Trophoblast cell (in vitro differentiated cells and primary cell): ENCODE measurements around the gene SORCS3.

Source experiments
- DNase-seq, 2 donors: peaks; one replicate each; pipeline ENCODE4 v3.0.0-alpha.2; 2016
- H2AFZ ChIP-seq: 2 replicates; pipeline ENCODE4 v1.6.1; 2013; ENCODE audit warnings: low read length, moderate library complexity, mild to moderate bottlenecking; ENCODE audit not compliant: insufficient read depth, poor library complexity
- H2AK5ac ChIP-seq: 2 replicates; pipeline ENCODE4 v1.6.1; 2013; ENCODE audit warnings: mild to moderate bottlenecking, low read length
- H2BK120ac ChIP-seq: 2 replicates; pipeline ENCODE4 v1.6.1; 2013; ENCODE audit warnings: low read length, mild to moderate bottlenecking, moderate library complexity; ENCODE audit not compliant: insufficient read depth, poor library complexity
- H2BK12ac ChIP-seq: 2 replicates; pipeline ENCODE4 v1.6.1; 2013; ENCODE audit warnings: mild to moderate bottlenecking, low read length, moderate library complexity
- H2BK5ac ChIP-seq: 2 replicates; pipeline ENCODE4 v1.6.1; 2013; ENCODE audit warnings: low read length, low read depth, moderate library complexity, mild to moderate bottlenecking; ENCODE audit not compliant: poor library complexity
- H3K14ac ChIP-seq: 2 replicates; pipeline ENCODE4 v1.6.1; 2013; ENCODE audit warnings: mild to moderate bottlenecking, low read length
- H3K18ac ChIP-seq: 2 replicates; pipeline ENCODE4 v1.6.1; 2013; ENCODE audit warnings: mild to moderate bottlenecking, low read length
- H3K23ac ChIP-seq: 2 replicates; pipeline ENCODE4 v1.6.1; 2013; ENCODE audit warnings: low read length
- H3K27ac ChIP-seq: 2 replicates; pipeline ENCODE4 v1.5.1; 2013; ENCODE audit warnings: low read depth, mild to moderate bottlenecking, inconsistent platforms, low read length, moderate library complexity
- H3K27me3 ChIP-seq: 2 replicates; pipeline ENCODE4 v1.6.1; 2013; ENCODE audit warnings: inconsistent platforms, mild to moderate bottlenecking, low read length, moderate library complexity; ENCODE audit not compliant: insufficient read depth
- H3K36me3 ChIP-seq, 2 experiments: 1 replicate in 1 of 2; 2 replicates in 1 of 2; pipeline ENCODE4 v1.6.1; 2013; ENCODE audit warnings: low read length in 2 of 2, mild to moderate bottlenecking in 2 of 2, moderate library complexity in 1 of 2; ENCODE audit not compliant: insufficient read depth in 2 of 2, control insufficient read depth in 1 of 2
- H3K4ac ChIP-seq: 2 replicates; pipeline ENCODE4 v1.6.1; 2013; ENCODE audit warnings: low read depth, mild to moderate bottlenecking, low read length, moderate library complexity
- H3K4me1 ChIP-seq, 2 experiments: 1 replicate in 1 of 2; 2 replicates in 1 of 2; pipeline ENCODE4 v1.6.1; 2013; ENCODE audit warnings: low read length in 2 of 2, mild to moderate bottlenecking in 2 of 2, moderate library complexity in 1 of 2; ENCODE audit not compliant: insufficient read depth in 2 of 2, control insufficient read depth in 1 of 2
- H3K4me2 ChIP-seq: 2 replicates; pipeline ENCODE4 v1.6.1; 2013; ENCODE audit warnings: inconsistent platforms, mild to moderate bottlenecking, low read length, moderate library complexity
- H3K4me3 ChIP-seq: 2 replicates; pipeline ENCODE4 v1.5.1; 2013; ENCODE audit warnings: mild to moderate bottlenecking, low read depth, low read length, inconsistent platforms
- H3K79me1 ChIP-seq: one replicate; pipeline ENCODE4 v1.6.1; 2013; ENCODE audit warnings: low read length
- H3K79me2 ChIP-seq: 2 replicates; pipeline ENCODE4 v1.6.1; 2013; ENCODE audit warnings: low read length, mild to moderate bottlenecking; ENCODE audit not compliant: control insufficient read depth, insufficient read depth, poor library complexity
- H3K9ac ChIP-seq: 2 replicates; pipeline ENCODE4 v1.6.1; 2013; ENCODE audit warnings: mild to moderate bottlenecking, low read length
- H3K9me3 ChIP-seq: 2 replicates; pipeline ENCODE4 v1.6.1; 2013; ENCODE audit warnings: low read depth, mild to moderate bottlenecking, control low read depth, inconsistent platforms, low read length; ENCODE audit not compliant: insufficient read depth
- H4K12ac ChIP-seq: 2 replicates; pipeline ENCODE4 v1.6.1; 2013; ENCODE audit warnings: low read depth, mild to moderate bottlenecking, low read length, moderate library complexity
- H4K8ac ChIP-seq: 2 replicates; pipeline ENCODE4 v1.6.1; 2013; ENCODE audit warnings: low read depth, mild to moderate bottlenecking, low read length, moderate library complexity
- H4K91ac ChIP-seq: one replicate; pipeline ENCODE4 v1.6.1; 2013; ENCODE audit warnings: low read depth, mild to moderate bottlenecking, low read length, moderate library complexity
- WGBS: extraction: QIAGEN DNeasy Blood & Tissue Kit; methylation state at CpG from one replicate; pipeline ENCODE4 v1.1.7; 2013; ENCODE audit warnings: missing lambda C conversion rate; ENCODE audit not compliant: insufficient read length, insufficient coverage; ENCODE audit errors: extremely low coverage; 5-methylcytosine and 5-hydroxymethylcytosine counted together

The SORCS3 gene

GRCh38 chr10:104899779-104900178 lies 258.7 kb downstream of the SORCS3 start:
- no peaks in the 10 kb centered on the region for H3K27me3 ChIP-seq
- H2BK12ac ChIP-seq, result no peak overlapping the region
- no peaks in the 10 kb centered on the region for H3K4me1 ChIP-seq
- no peak overlapping the region for H3K14ac ChIP-seq
- no peak for DNase-seq
- no peaks in the 10 kb centered on the region for H3K79me2 ChIP-seq
- no peak overlapping the region for H2AFZ ChIP-seq
- no peak overlapping the region for H3K4me2 ChIP-seq
- H3K9me3 ChIP-seq, result no peaks in the 10 kb centered on the region
- H3K4me3 ChIP-seq, result no peak overlapping the region
- no peak overlapping the region for H3K18ac ChIP-seq
- no peak overlapping the region for H3K9ac ChIP-seq
- H3K27ac ChIP-seq, result no peak overlapping the region
- no peak overlapping the region for H2BK120ac ChIP-seq
- no peak overlapping the region for H2AK5ac ChIP-seq
- no peak overlapping the region for H3K4ac ChIP-seq
- no peak overlapping the region for H2BK5ac ChIP-seq
- H3K79me1 ChIP-seq, result no peaks in the 10 kb centered on the region
- H4K8ac ChIP-seq, result no peak overlapping the region
- H3K23ac ChIP-seq, result no peak overlapping the region
- no peak overlapping the region for H4K12ac ChIP-seq
- no peaks in the 10 kb centered on the region for H3K36me3 ChIP-seq
- H4K91ac ChIP-seq, result no peak overlapping the region

GRCh38 chr10:104903433-104903832 lies 262.3 kb downstream of the SORCS3 start:
- no CpG with 5 or more reads among the region's 3 CpGs for WGBS
- no peak overlapping the region for H4K91ac ChIP-seq
- H2AFZ ChIP-seq, result no peak overlapping the region
- H2BK12ac ChIP-seq, result no peak overlapping the region
- no peaks in the 10 kb centered on the region for H3K36me3 ChIP-seq
- H4K12ac ChIP-seq, result no peak overlapping the region
- H3K79me2 ChIP-seq, result no peaks in the 10 kb centered on the region
- DNase-seq, result no peak
- no peak overlapping the region for H2AK5ac ChIP-seq
- H3K4me2 ChIP-seq, result no peak overlapping the region
- H4K8ac ChIP-seq, result no peak overlapping the region
- H3K9ac ChIP-seq, result no peak overlapping the region
- H3K4me3 ChIP-seq, result no peak overlapping the region
- no peak overlapping the region for H3K14ac ChIP-seq
- H3K27me3 ChIP-seq, result no peaks in the 10 kb centered on the region
- H3K4me1 ChIP-seq, result no peaks in the 10 kb centered on the region
- no peaks in the 10 kb centered on the region for H3K79me1 ChIP-seq
- H2BK5ac ChIP-seq, result no peak overlapping the region
- no peak overlapping the region for H2BK120ac ChIP-seq
- H3K27ac ChIP-seq, result no peak overlapping the region
- no peak overlapping the region for H3K4ac ChIP-seq
- no peak overlapping the region for H3K18ac ChIP-seq
- no peaks in the 10 kb centered on the region for H3K9me3 ChIP-seq
- H3K23ac ChIP-seq, result no peak overlapping the region

GRCh38 chr10:104904753-104905323 lies 263.7 kb downstream of the SORCS3 start:
- Histone ChIP-seq H3K4me2 (no peak overlapping the region), H3K79me1 (no peaks in the 10 kb centered on the region)
- no CpG with 5 or more reads among the region's 5 CpGs for WGBS

GRCh38 chr10:104906112-104906511 lies 265.0 kb downstream of the SORCS3 start:
- WGBS, result no CpG with 5 or more reads among the region's 3 CpGs

More at GRCh38 chr10:104904753-104905323, 263.7 kb downstream of the SORCS3 start:
- no peak overlapping the region for H3K18ac ChIP-seq
- no peak overlapping the region for H3K14ac ChIP-seq
- H3K27ac ChIP-seq, result no peak overlapping the region
- no peak overlapping the region for H3K4me3 ChIP-seq
- no peak overlapping the region for H2BK12ac ChIP-seq
- H2BK5ac ChIP-seq, result no peak overlapping the region
- H4K8ac ChIP-seq, result no peak overlapping the region
- H3K9me3 ChIP-seq, result no peaks in the 10 kb centered on the region
- H3K27me3 ChIP-seq, result no peaks in the 10 kb centered on the region
- no peaks in the 10 kb centered on the region for H3K36me3 ChIP-seq
- no peaks in the 10 kb centered on the region for H3K4me1 ChIP-seq
- no peak overlapping the region for H4K12ac ChIP-seq
- no peak overlapping the region for H3K4ac ChIP-seq
- no peak overlapping the region for H3K9ac ChIP-seq
- H2BK120ac ChIP-seq, result no peak overlapping the region
- H3K79me2 ChIP-seq, result no peaks in the 10 kb centered on the region
- H4K91ac ChIP-seq, result no peak overlapping the region
- H2AFZ ChIP-seq, result no peak overlapping the region
- no peak for DNase-seq
- H3K23ac ChIP-seq, result no peak overlapping the region
- no peak overlapping the region for H2AK5ac ChIP-seq

More at GRCh38 chr10:104906112-104906511, 265.0 kb downstream of the SORCS3 start:
- Histone ChIP-seq H2BK12ac (no peak overlapping the region), H3K36me3 (no peaks in the 10 kb centered on the region), H3K9me3 (no peaks in the 10 kb centered on the region), H3K27ac (no peak overlapping the region), H3K14ac (no peak overlapping the region), H2BK120ac (no peak overlapping the region), H3K79me2 (no peaks in the 10 kb centered on the region), H3K18ac (no peak overlapping the region), H3K79me1 (no peaks in the 10 kb centered on the region), H2AFZ (no peak overlapping the region), H3K9ac (no peak overlapping the region), H3K27me3 (no peaks in the 10 kb centered on the region), H4K12ac (no peak overlapping the region), H4K91ac (no peak overlapping the region), H2AK5ac (no peak overlapping the region), H3K4me1 (no peaks in the 10 kb centered on the region), H3K4me3 (no peak overlapping the region), H3K4me2 (no peak overlapping the region), H4K8ac (no peak overlapping the region), H3K23ac (no peak overlapping the region), H2BK5ac (no peak overlapping the region), H3K4ac (no peak overlapping the region)
- DNase-seq, result no peak
